Esophagus squamous epithelium (tissue), 4 donors: Measurements from ENCODE around the gene ARHGAP25.

ENCODE experiments used
- CTCF ChIP-seq, 6 experiments: fragments of 450-650 bp in 4 of 6; fragments of 200-600 bp in 2 of 6; sonication (generic) in 2 of 6; IDR thresholded peaks; one replicate each; pipeline ENCODE4 v1.5.1; 2016 to 2019; ENCODE audit warnings: antibody characterized with exemption in 6 of 6, mild to moderate bottlenecking in 4 of 6, moderate library complexity in 4 of 6
- POLR2A ChIP-seq, 4 donors: fragments of 450-650 bp; IDR thresholded peaks; one replicate each; pipeline ENCODE4 v1.6.1; 2017; ENCODE audit warnings: antibody characterized with exemption in 4 of 4, mild to moderate bottlenecking in 4 of 4, moderate library complexity in 3 of 4

- TF ChIP-seq CTCF (IDR thresholded peaks at IDR 0.05) (no peak), POLR2A (IDR thresholded peaks at IDR 0.05) (no peak)
Measured at GRCh38 chr2:68710756-68711155, 23.9 kb upstream of the ARHGAP25 start.
